ENCODE data around the gene IFNGR1. TPM values are rescaled to one million over a fixed set of nuclear protein-coding genes. Genes with fewer than 3 reads are reported as not detected.

Gene IFNGR1
- total and polyA plus RNA-seq, 4 donors = 108 to 327 (median 149) TPM

DNA sequence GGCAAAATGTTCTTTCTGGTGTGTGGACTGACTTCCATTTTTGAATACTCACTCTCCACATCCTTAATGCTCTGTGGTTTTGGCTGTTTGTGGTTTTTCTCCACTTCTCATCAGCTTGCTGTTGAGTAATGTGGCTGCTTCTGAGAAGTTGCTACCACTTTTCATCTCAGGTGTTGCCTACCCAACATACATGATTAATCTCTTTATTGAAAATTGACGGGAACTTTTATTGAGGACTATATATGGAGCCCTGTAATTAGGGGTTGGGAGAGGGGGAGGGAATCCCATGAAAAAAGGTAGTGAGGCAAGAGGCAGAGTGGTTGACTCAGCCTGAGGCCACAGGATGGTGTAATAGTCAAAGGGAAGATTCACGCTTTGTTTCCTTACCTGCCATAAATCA is 63.4 kb downstream of the IFNGR1 start:
- TF ChIP-seq, protein P1, sequence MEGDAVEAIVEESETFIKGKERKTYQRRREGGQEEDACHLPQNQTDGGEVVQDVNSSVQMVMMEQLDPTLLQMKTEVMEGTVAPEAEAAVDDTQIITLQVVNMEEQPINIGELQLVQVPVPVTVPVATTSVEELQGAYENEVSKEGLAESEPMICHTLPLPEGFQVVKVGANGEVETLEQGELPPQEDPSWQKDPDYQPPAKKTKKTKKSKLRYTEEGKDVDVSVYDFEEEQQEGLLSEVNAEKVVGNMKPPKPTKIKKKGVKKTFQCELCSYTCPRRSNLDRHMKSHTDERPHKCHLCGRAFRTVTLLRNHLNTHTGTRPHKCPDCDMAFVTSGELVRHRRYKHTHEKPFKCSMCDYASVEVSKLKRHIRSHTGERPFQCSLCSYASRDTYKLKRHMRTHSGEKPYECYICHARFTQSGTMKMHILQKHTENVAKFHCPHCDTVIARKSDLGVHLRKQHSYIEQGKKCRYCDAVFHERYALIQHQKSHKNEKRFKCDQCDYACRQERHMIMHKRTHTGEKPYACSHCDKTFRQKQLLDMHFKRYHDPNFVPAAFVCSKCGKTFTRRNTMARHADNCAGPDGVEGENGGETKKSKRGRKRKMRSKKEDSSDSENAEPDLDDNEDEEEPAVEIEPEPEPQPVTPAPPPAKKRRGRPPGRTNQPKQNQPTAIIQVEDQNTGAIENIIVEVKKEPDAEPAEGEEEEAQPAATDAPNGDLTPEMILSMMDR (IDR thresholded peaks at IDR 0.05; ENCODE audit: control extremely low read depth, extremely low read depth) = no peak
- ATAC-seq (ENCODE audit: insufficient read depth, low FRiP score) = peak; percentile 59
- H3K27me3 ChIP-seq (ENCODE audit: control insufficient read depth in 3 of 3, insufficient read depth in 3 of 3, low read length in 2 of 3) = no peaks in the 10 kb centered on the region
- H3K9ac ChIP-seq (ENCODE audit: insufficient read depth in 1 of 2, low read length in 2 of 2) = no peak overlapping the region
- H3K9me3 ChIP-seq (ENCODE audit: control insufficient read depth in 4 of 4, insufficient read depth in 3 of 4, low read length in 3 of 4) = no peaks in the 10 kb centered on the region
- DNase-seq = no peak
- no peak overlapping the region for H3K4me3 ChIP-seq
- WGBS, 2 donors = 23 to 59% methylated on average over 2 of the region's 2 CpGs
- H3K27ac ChIP-seq (ENCODE audit: low read depth in 1 of 2, low read length in 1 of 2) = no peak overlapping the region
- peaks cover 0 to 2% (median 0%) of the 10 kb centered on the region in 5 donors for H3K4me1 ChIP-seq (ENCODE audit: control insufficient read depth in 5 of 5, insufficient read depth in 5 of 5, low read length in 5 of 5)
- H3K36me3 ChIP-seq (ENCODE audit: control insufficient read depth in 4 of 4, insufficient read depth in 4 of 4, low read length in 4 of 4) = no peaks in the 10 kb centered on the region

DNA sequence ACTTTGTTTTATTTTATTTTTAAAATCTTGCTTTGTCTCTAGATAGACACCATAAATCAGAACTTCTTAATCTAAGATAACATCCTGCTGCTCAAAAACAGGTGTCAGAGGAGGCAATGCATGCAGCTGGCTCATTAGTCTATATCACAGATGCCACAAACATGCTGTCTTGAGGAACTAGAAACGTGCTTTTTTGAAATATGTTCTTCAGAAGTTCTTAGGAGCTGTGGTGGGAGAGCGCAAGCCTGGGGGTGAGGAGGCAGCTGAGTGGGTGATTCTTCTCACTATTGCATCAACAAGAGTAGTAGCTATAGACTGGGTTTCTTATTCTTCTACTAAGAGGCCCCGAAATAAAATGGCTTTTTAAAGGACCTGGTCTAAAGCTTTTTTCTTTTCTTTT is 69.1 kb downstream of the IFNGR1 start:
- Histone ChIP-seq H3K9me3 (ENCODE audit: control insufficient read depth in 4 of 4, insufficient read depth in 3 of 4, low read length in 3 of 4) (peaks cover 0 to 3% (median 2%) of the 10 kb centered on the region in 4 donors), H3K27me3 (ENCODE audit: control insufficient read depth in 3 of 3, insufficient read depth in 3 of 3, low read length in 2 of 3) (no peaks in the 10 kb centered on the region), H3K36me3 (ENCODE audit: control insufficient read depth in 4 of 4, insufficient read depth in 4 of 4, low read length in 4 of 4) (no peaks in the 10 kb centered on the region), H3K4me3 (no peak overlapping the region), H3K9ac (ENCODE audit: insufficient read depth in 1 of 2, low read length in 2 of 2) (no peak overlapping the region), H3K4me1 (ENCODE audit: control insufficient read depth in 5 of 5, insufficient read depth in 5 of 5, low read length in 5 of 5) (no peaks in the 10 kb centered on the region), H3K27ac (ENCODE audit: low read depth in 1 of 2, low read length in 1 of 2) (no peak overlapping the region)
- DNase-seq = no peak
- WGBS, 2 donors = 59 to 69% methylated on average over 3 of the region's 3 CpGs
- ATAC-seq (ENCODE audit: insufficient read depth, low FRiP score) = no peak
- TF ChIP-seq, protein P1 (IDR thresholded peaks at IDR 0.05; ENCODE audit: control extremely low read depth, extremely low read depth) = no peak

DNA sequence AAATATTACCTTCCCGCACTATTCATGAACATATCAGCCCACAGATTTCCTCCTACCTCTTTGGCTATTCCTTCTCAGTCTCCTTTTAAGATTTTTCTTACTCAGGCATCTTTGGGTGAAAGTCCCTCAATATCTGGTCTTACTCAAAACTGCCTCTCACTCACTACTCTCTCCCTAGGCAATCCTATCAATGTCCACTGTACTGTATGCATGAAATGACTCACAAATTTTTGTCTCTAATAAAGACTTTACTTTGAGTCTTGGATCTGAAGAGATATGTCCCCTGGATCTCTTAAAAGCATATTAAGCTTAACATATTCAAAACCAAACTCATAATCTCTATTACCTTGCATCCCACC is 70.2 kb downstream of the IFNGR1 start:
- Histone ChIP-seq H3K4me1 (ENCODE audit: control insufficient read depth in 5 of 5, insufficient read depth in 5 of 5, low read length in 5 of 5) (no peaks in the 10 kb centered on the region), H3K27ac (ENCODE audit: low read depth in 1 of 2, low read length in 1 of 2) (no peak overlapping the region), H3K4me3 (no peak overlapping the region), H3K9me3 (ENCODE audit: control insufficient read depth in 4 of 4, insufficient read depth in 3 of 4, low read length in 3 of 4) (peaks cover 0 to 3% (median 2%) of the 10 kb centered on the region in 4 donors), H3K36me3 (ENCODE audit: control insufficient read depth in 4 of 4, insufficient read depth in 4 of 4, low read length in 4 of 4) (no peaks in the 10 kb centered on the region), H3K27me3 (ENCODE audit: control insufficient read depth in 3 of 3, insufficient read depth in 3 of 3, low read length in 2 of 3) (no peaks in the 10 kb centered on the region), H3K9ac (ENCODE audit: insufficient read depth in 1 of 2, low read length in 2 of 2) (no peak overlapping the region)
- no peak for DNase-seq
- no peak for ATAC-seq (ENCODE audit: insufficient read depth, low FRiP score)
- 45 to 50% methylated on average over 1 of the region's 1 CpG for WGBS, 2 donors
- TF ChIP-seq, protein P1 (IDR thresholded peaks at IDR 0.05; ENCODE audit: control extremely low read depth, extremely low read depth) = no peak
